Fibroblast of lung (primary cell): ENCODE measurements around the gene TRMT61A. TPM values are rescaled to one million over a fixed set of nuclear protein-coding genes. Genes with fewer than 3 reads are reported as not detected.
A peak's percentile ranks its signal among the peaks of the same experiment; 100 is the strongest.

Experiments
- DNase-seq, 2 donors: peaks; one replicate each; pipeline versions ENCODE4 v3.0.0 to v3.0.0-alpha.2; 2010; ENCODE audit warnings: low read depth in 2 of 2
- H2AFZ ChIP-seq: 2 replicates; pipeline ENCODE4 v1.5.1; 2012; ENCODE audit warnings: low read length, control low read depth, inconsistent platforms
- H3K27ac ChIP-seq: 2 replicates; pipeline ENCODE4 v1.5.1; 2011; ENCODE audit warnings: low read length, control low read depth; ENCODE audit not compliant: insufficient read depth
- H3K27me3 ChIP-seq: 2 replicates; pipeline ENCODE4 v1.5.1; 2011; ENCODE audit warnings: mild to moderate bottlenecking, low read length; ENCODE audit not compliant: control insufficient read depth, insufficient read depth
- H3K36me3 ChIP-seq: 2 replicates; pipeline ENCODE4 v1.5.1; 2011; ENCODE audit warnings: low read length; ENCODE audit not compliant: control insufficient read depth, insufficient read depth
- H3K4me1 ChIP-seq: 2 replicates; pipeline ENCODE4 v1.5.1; 2011; ENCODE audit warnings: low read length; ENCODE audit not compliant: control insufficient read depth, insufficient read depth; ENCODE audit errors: extremely low read depth
- H3K4me2 ChIP-seq: 2 replicates; pipeline ENCODE4 v1.5.1; 2011; ENCODE audit warnings: low read length, control low read depth; ENCODE audit not compliant: insufficient read depth; ENCODE audit errors: extremely low read depth
- H3K4me3 ChIP-seq, 4 experiments: fragments of 200-600 bp in 1 of 4; sonication (generic) in 1 of 4; replicated peaks in 1 of 4; 2 replicates each; pipeline ENCODE4 v1.5.1; 2011 to 2016; ENCODE audit warnings: low read length in 4 of 4, low read depth in 3 of 4, mild to moderate bottlenecking in 3 of 4, control low read depth in 2 of 4, inconsistent platforms in 1 of 4, mixed read lengths in 1 of 4; ENCODE audit not compliant: insufficient read depth in 1 of 4; ENCODE audit errors: control extremely low read depth in 1 of 4
- H3K79me2 ChIP-seq: 2 replicates; pipeline ENCODE4 v1.5.1; 2012; ENCODE audit warnings: mild to moderate bottlenecking, low read length, inconsistent platforms; ENCODE audit not compliant: control insufficient read depth, insufficient read depth
- H3K9ac ChIP-seq: 2 replicates; pipeline ENCODE4 v1.5.1; 2011; ENCODE audit warnings: mild to moderate bottlenecking, low read length, control low read depth; ENCODE audit not compliant: insufficient read depth
- H3K9me3 ChIP-seq: 2 replicates; pipeline ENCODE4 v1.5.1; 2012; ENCODE audit warnings: low read depth, low read length; ENCODE audit not compliant: control insufficient read depth, insufficient read depth
- H4K20me1 ChIP-seq: 2 replicates; pipeline ENCODE4 v1.5.1; 2011; ENCODE audit warnings: low read length; ENCODE audit not compliant: control insufficient read depth, insufficient read depth; ENCODE audit errors: extremely low read depth
- CTCF ChIP-seq, 2 donors: IDR thresholded peaks in 1 of 2; conservative IDR thresholded peaks in 1 of 2; 1 replicate in 1 of 2; 2 replicates in 1 of 2; pipeline ENCODE4 v1.5.1; 2011 to 2012; ENCODE audit warnings: low read length in 2 of 2, control low read depth in 1 of 2, inconsistent platforms in 1 of 2, low read depth in 1 of 2, mild to moderate bottlenecking in 1 of 2
- EZH2 ChIP-seq: IDR thresholded peaks from 2 replicates; pipeline ENCODE4 v1.5.1; 2012; ENCODE audit warnings: low read length, control low read depth, mild to moderate bottlenecking; ENCODE audit errors: missing control alignments
- polyA plus RNA-seq, 2 donors: library from polyadenylated mRNA; depleted of rRNA in 1 of 2; stranded (reverse) in 1 of 2; unstranded in 1 of 2; fragments of >200 nt; gene quantifications; 2 replicates each; pipeline ENCODE4 v1.2.1, GENCODE V29; 2011 to 2012; ENCODE audit warnings: missing spikeins in 1 of 2
- total RNA-seq: library from RNA; depleted of rRNA; stranded (reverse); fragments of >200 nt; gene quantifications from 2 replicates; pipeline ENCODE4 v1.2.1, GENCODE V29; 2014

TRMT61A gene
- total and polyA plus RNA-seq, 2 donors (not counting 1 experiment from before 2014, with no cell fraction given), result 4.2 to 10.6 TPM

- Histone ChIP-seq H3K4me3 (no peak overlapping the region), H4K20me1 (no peaks in the 10 kb centered on the region), H3K9me3 (no peaks in the 10 kb centered on the region), H2AFZ (no peak overlapping the region), H3K27me3 (no peaks in the 10 kb centered on the region), H3K79me2 (no peaks in the 10 kb centered on the region), H3K36me3 (peaks cover 3% of the 10 kb centered on the region), H3K9ac (no peak overlapping the region), H3K4me1 (peaks cover 13% of the 10 kb centered on the region), H3K4me2 (no peak overlapping the region), H3K27ac (no peak overlapping the region)
- TF ChIP-seq EZH2, result no peak
- no peak for TF ChIP-seq CTCF (conservative IDR thresholded peaks at IDR 0.05 in 1 of 2, IDR thresholded peaks at IDR 0.05 in 1 of 2; ENCODE audit: low read depth in 1 of 2, low read length in 2 of 2)
- no peak for DNase-seq
Measured at GRCh38 chr14:103485504-103485903, 43.5 kb upstream of the TRMT61A start.

GRCh38 chr14:103488071-103488470 is 40.9 kb upstream of the TRMT61A start:
- Histone ChIP-seq H2AFZ (no peak overlapping the region), H3K4me2 (no peak overlapping the region), H3K27me3 (no peaks in the 10 kb centered on the region), H3K4me3 (no peak overlapping the region), H3K9me3 (no peaks in the 10 kb centered on the region), H3K36me3 (peaks cover 7% of the 10 kb centered on the region), H3K27ac (peak overlapping the region; percentile 51), H3K9ac (no peak overlapping the region), H3K79me2 (no peaks in the 10 kb centered on the region), H3K4me1 (peaks cover 11% of the 10 kb centered on the region), H4K20me1 (no peaks in the 10 kb centered on the region)
- TF ChIP-seq EZH2 (no peak), CTCF (conservative IDR thresholded peaks at IDR 0.05 in 1 of 2, IDR thresholded peaks at IDR 0.05 in 1 of 2; ENCODE audit: low read depth in 1 of 2, low read length in 2 of 2) (no peak)
- DNase-seq, result no peak

- Histone ChIP-seq H3K4me1 (peaks cover 10% of the 10 kb centered on the region), H3K4me3 (no peak overlapping the region), H2AFZ (no peak overlapping the region), H3K36me3 (peaks cover 7% of the 10 kb centered on the region), H3K9me3 (no peaks in the 10 kb centered on the region), H3K9ac (no peak overlapping the region), H3K4me2 (no peak overlapping the region), H3K27ac (peak overlapping the region; percentile 51), H4K20me1 (no peaks in the 10 kb centered on the region), H3K27me3 (no peaks in the 10 kb centered on the region), H3K79me2 (no peaks in the 10 kb centered on the region)
- DNase-seq, result peak; percentile 53 to 56
- no peak for TF ChIP-seq EZH2
- no peak for TF ChIP-seq CTCF (conservative IDR thresholded peaks at IDR 0.05 in 1 of 2, IDR thresholded peaks at IDR 0.05 in 1 of 2; ENCODE audit: low read depth in 1 of 2, low read length in 2 of 2)
Measured at GRCh38 chr14:103488960-103489359, 40.0 kb upstream of the TRMT61A start.
